CD4-positive, alpha-beta T cell treated with Interleukin-2 at 100 ng/mL for 4 hours (primary cell): ENCODE data around the gene TNFRSF12A.
"Not testable (repeated sequence)": the region's sequence is repeated elsewhere in the genome, so short reads cannot be mapped to it uniquely, and the experiment has no call there.

Experiments
- DNase-seq: peaks from one replicate; pipeline ENCODE4 v3.0.0-alpha.2; 2020; ENCODE audit warnings: low spot score

TNFRSF12A gene

DNA sequence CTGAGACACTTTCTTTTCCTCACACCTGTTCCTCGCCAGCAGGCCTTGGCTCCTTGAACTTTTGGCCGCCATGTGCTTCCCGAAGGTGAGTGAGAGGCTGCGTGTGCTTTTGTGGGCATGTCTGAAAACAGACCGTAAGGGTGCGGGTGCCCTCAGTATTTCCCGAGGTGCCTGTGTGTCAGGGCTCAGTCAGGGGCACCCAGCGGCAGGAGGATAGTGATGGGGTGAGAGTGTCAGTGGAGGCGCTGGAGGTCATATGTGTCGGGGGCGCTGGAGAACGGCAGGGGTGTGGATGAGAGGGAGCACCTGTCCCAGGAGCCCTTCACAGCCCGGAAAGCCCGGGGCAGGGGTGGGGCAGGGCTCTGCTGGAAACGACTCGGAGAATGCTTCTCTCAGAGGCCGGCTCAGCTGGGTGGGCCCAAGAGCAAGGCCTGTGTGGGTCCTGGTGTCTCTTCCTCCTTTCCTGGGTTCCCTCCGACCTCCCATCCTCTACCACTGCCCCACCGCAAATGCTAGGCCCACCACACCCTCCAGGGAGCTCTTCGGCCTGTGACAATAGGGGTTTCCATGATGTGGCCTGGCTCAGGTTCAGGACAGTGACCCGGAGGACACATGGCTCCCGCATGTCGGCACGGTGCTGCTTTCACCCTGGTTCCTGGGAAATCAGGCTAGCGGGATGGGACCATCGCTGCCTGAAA is 45.7 kb downstream of the TNFRSF12A start:
- no peak for DNase-seq

- DNase-seq: no peak
Observed at GRCh38 chr16:3066440-3066748, 46.2 kb downstream of the TNFRSF12A start.

- no peak for DNase-seq
Observed at GRCh38 chr16:3068487-3068886, 48.3 kb downstream of the TNFRSF12A start.

DNA sequence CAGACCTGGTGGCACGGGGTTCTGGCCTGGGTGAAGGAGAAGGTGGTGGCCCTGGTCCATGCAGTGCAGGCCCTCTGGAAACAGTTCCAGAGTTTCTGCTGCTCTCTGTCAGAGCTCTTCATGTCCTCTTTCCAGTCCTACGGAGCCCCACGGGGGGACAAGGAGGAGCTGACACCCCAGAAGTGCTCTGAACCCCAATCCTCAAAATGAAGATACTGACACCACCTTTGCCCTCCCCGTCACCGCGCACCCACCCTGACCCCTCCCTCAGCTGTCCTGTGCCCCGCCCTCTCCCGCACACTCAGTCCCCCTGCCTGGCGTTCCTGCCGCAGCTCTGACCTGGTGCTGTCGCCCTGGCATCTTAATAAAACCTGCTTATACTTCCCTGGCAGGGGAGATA is 49.0 kb downstream of the TNFRSF12A start:
- not testable (repeated sequence) for DNase-seq

- DNase-seq: no peak
Observed at GRCh38 chr16:3070608-3071111, 50.5 kb downstream of the TNFRSF12A start.

DNA sequence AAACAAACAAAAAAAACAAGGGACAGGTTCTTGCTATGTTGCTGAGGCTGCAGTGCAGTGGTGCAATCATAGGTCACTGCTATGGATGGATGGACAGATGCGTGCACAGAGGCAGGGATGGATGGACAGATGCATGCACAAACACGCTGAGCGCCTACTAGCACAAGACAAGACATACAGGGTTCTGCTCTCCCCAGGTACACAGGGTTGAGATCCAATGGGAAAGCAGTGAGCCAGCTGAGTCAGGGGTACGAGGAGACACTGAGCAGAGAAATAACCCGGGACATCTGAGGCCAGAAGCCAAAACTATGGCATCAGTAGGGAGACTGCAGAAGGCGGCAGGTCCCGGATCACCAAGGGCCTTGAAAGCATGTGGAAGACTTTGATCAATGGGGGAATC is 51.5 kb downstream of the TNFRSF12A start:
- no peak for DNase-seq
